Heart right ventricle (tissue), 16 donors: Measurements from ENCODE around the gene RIN3. TPM values are rescaled to one million over a fixed set of nuclear protein-coding genes. Genes with fewer than 3 reads are reported as not detected.
A peak's percentile ranks its signal among the peaks of the same experiment; 100 is the strongest.

ENCODE experiments used
- ATAC-seq, 8 donors: fragments of 200-7000 bp; cut with Tn5 transposase; one replicate each; pipeline ENCODE4 v1.9.1; 2020; ENCODE audit warnings: mild to moderate bottlenecking in 8 of 8, moderate library complexity in 8 of 8, moderate number of reproducible peaks in 1 of 8
- DNase-seq, 2 donors: peaks; one replicate each; pipeline ENCODE4 v3.0.0-alpha.2; 2020
- H3K27ac ChIP-seq, 10 donors: fragments of 200-600 bp; sonication (generic) in 2 of 10; one replicate each; pipeline versions ENCODE4 v1.5.0 to v1.8.0; 2020 to 2022; ENCODE audit warnings: mild to moderate bottlenecking in 3 of 10
- H3K27me3 ChIP-seq, 7 donors: fragments of 200-600 bp; one replicate each; pipeline ENCODE4 v1.8.0; 2021 to 2022; ENCODE audit warnings: mild to moderate bottlenecking in 2 of 7
- H3K36me3 ChIP-seq, 9 donors: fragments of 200-600 bp; sonication (generic) in 1 of 9; one replicate each; pipeline versions ENCODE4 v1.5.0 to v1.8.0; 2020 to 2022; ENCODE audit warnings: mild to moderate bottlenecking in 2 of 9
- H3K4me1 ChIP-seq, 9 donors: fragments of 200-600 bp; sonication (generic) in 1 of 9; one replicate each; pipeline versions ENCODE4 v1.5.0 to v1.8.0; 2020 to 2022; ENCODE audit warnings: mild to moderate bottlenecking in 4 of 9
- H3K4me3 ChIP-seq, 10 donors: fragments of 200-600 bp; sonication (generic) in 2 of 10; one replicate each; pipeline versions ENCODE4 v1.5.0 to v1.8.0; 2020 to 2022; ENCODE audit warnings: mild to moderate bottlenecking in 7 of 10, moderate library complexity in 2 of 10
- H3K9me3 ChIP-seq, 11 donors: fragments of 200-600 bp in 10 of 11; sonication (generic) in 2 of 11; one replicate each; pipeline versions ENCODE4 v1.5.0 to v1.8.0; 2013 to 2022; ENCODE audit warnings: mild to moderate bottlenecking in 2 of 11, control low read depth in 1 of 11, moderate library complexity in 1 of 11
- WGBS, 2 donors: extraction: QIAGEN DNeasy Blood & Tissue Kit; methylation state at CpG; one replicate each; pipeline ENCODE4 v1.1.7; 2013; ENCODE audit warnings: inconsistent platforms in 1 of 2; 5-methylcytosine and 5-hydroxymethylcytosine counted together
- intact Hi-C, 10 donors: fragments of 100-400 bp; cut with DNase I; formaldehyde crosslinking; loops; one replicate each; pipeline versions ENCODE4 v1.11.1 to v1.14.2; 2022
- polyA plus RNA-seq, 2 donors: library from polyadenylated mRNA; stranded (reverse); fragments of 200-250 nt; gene quantifications; one replicate each; pipeline ENCODE4 v1.2.3, GENCODE V29; 2013
- total RNA-seq, 10 donors: library from RNA; stranded (reverse); fragmentation: NEBNext Ultra II Directional in 3 of 10; extraction: Animal tissue kit (Norgen Biotek cat#: 25700) in 3 of 10; gene quantifications; one replicate each; pipeline versions ENCODE4 v1.2.1 to v1.2.4, GENCODE V29; 2021 to 2023
- TF ChIP-seq, protein P1 (sequence below), 9 donors: fragments of 200-600 bp; sonication (generic) in 2 of 9; IDR thresholded peaks; one replicate each; pipeline versions ENCODE4 v1.5.0 to v1.8.0; 2021 to 2022; ENCODE audit warnings: antibody characterized with exemption in 9 of 9, mild to moderate bottlenecking in 5 of 9, moderate library complexity in 1 of 9
- donor health status: Arrhythmogenic right ventricular cardiomyopathy.
- donor health status: ischemic (EF 13 %, LVEDD 7.1; RV severe dilation, severe dysfunction).
- donor health status: healthy with polysubstance abuse.
- donor health status: DM: no; HTN: yes; CAD: no.
- donor health status: DM: no; HTN: no; CAD: no.
- donor health status: ischemic (EF 25% LVEDD 6.9; RV normal size, moderate dysfunction).
- donor health status: ischemic (EF 25% LVEDD 5.7; RV mildly dilated, moderate dysfunction).
- donor health status: healthy.
- donor health status: DM: yes; HTN: yes; CAD: no.
- donor health status: Ischemic cardiomyopathy.
- donor health status: ischemic (EF 35%, LVEDD 5.7; RV mildly dilated, moderate dysfunction).
- donor health status: nonischemic (EF 11% LVEDD 7.7; RV severe dilation, severe dysfunction).
- donor health status: DM: yes; HTN: yes; CAD: no.
- donor health status: PGD.
- donor health status: ischemic (EF 29% LVEDD 5.4; RV normal size, mild dysfunction).
- donor health status: nonischemic (EF 23%, LVEDD 6.1; RV moderate dilation, normal function).

The RIN3 gene
- total and polyA plus RNA-seq, 12 donors, result 7.2 to 24.0 (median 12.2) TPM

DNA sequence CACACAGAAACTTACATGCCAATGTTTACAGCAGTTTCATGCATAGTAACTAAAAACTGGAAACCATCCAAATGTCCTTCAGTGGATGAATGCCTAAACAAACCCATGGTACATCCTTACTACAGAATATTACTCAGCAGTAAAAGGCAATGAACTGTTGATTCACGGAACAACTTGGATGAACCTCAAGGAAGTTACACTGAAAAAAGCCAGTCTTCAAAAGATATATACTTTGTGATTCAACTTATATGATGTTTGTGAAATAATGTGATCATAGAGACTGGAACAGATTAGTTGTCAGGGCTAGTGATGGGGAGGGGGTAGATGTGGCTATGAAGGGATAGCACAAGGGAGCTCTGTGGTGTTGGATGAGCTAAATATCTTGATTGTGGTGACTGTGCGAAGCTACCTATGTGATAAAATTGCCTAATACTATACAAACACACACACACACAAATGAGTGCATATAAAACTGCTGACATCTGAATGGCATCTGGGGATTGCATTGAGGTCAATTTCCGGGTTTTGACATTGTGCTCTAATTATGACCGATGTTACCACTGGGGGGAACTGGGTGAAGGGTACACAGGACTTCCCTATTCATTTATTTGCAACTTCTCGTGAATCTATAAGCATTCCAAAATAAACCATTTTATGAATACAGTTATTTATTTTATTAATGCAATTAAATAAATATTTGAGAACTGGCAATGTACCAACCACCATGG lies 94.3 kb downstream of the RIN3 start:
- DNase-seq, result no peak
- peaks cover 0 to 42% (median 10%) of the 10 kb centered on the region in 9 donors for H3K4me1 ChIP-seq
- H3K9me3 ChIP-seq, result peaks cover 0 to 15% (median 0%) of the 10 kb centered on the region in 11 donors
- TF ChIP-seq, protein P1, sequence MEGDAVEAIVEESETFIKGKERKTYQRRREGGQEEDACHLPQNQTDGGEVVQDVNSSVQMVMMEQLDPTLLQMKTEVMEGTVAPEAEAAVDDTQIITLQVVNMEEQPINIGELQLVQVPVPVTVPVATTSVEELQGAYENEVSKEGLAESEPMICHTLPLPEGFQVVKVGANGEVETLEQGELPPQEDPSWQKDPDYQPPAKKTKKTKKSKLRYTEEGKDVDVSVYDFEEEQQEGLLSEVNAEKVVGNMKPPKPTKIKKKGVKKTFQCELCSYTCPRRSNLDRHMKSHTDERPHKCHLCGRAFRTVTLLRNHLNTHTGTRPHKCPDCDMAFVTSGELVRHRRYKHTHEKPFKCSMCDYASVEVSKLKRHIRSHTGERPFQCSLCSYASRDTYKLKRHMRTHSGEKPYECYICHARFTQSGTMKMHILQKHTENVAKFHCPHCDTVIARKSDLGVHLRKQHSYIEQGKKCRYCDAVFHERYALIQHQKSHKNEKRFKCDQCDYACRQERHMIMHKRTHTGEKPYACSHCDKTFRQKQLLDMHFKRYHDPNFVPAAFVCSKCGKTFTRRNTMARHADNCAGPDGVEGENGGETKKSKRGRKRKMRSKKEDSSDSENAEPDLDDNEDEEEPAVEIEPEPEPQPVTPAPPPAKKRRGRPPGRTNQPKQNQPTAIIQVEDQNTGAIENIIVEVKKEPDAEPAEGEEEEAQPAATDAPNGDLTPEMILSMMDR (IDR thresholded peaks at IDR 0.05), result no peak
- intact Hi-C loops, result loop anchor here in 1 of 10 donors (10.0 kb wide), 1 partner anchor 463 kb away; no protein-coding TSS in a partner anchor
- H3K27ac ChIP-seq, result no peak overlapping the region
- no peak overlapping the region for H3K4me3 ChIP-seq
- no peak for ATAC-seq
- peaks cover 0 to 12% (median 0%) of the 10 kb centered on the region in 9 donors for H3K36me3 ChIP-seq
- no peaks in the 10 kb centered on the region for H3K27me3 ChIP-seq
- WGBS, 2 donors, result 92% methylated on average over 5 of the region's 5 CpGs

DNA sequence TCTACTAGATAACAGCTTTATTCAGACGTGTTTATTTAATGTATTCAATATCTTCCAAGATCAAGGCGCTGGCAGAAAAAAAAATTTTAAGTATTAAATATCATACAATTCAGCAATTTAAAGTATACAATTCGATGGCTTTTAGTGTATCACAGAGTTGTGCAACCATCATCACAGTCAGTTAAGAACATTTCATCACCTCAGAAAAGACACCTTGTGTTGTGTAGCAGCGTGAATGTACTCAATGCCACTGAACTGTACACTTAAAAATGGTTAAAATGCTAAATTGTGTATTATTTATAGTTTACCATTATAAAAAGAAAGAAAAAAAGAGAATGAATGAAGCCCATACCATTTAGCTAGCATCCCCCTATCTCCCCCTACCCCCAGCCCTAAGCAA lies 96.4 kb downstream of the RIN3 start:
- no peak for ATAC-seq
- Histone ChIP-seq H3K36me3 (peaks cover 0 to 12% (median 0%) of the 10 kb centered on the region in 9 donors), H3K27me3 (no peaks in the 10 kb centered on the region), H3K4me3 (no peak overlapping the region), H3K9me3 (peaks cover 0 to 15% (median 0%) of the 10 kb centered on the region in 11 donors), H3K4me1 (peaks cover 0 to 37% (median under 1%) of the 10 kb centered on the region in 9 donors), H3K27ac (no peak overlapping the region)
- WGBS, 2 donors, result 83 to 86% methylated on average over 4 of the region's 4 CpGs
- DNase-seq, result no peak
- intact Hi-C loops, result loop anchor here in 1 of 10 donors (10.0 kb wide), 1 partner anchor 465 kb away; no protein-coding TSS in a partner anchor
- TF ChIP-seq, protein P1 (IDR thresholded peaks at IDR 0.05), result no peak

DNA sequence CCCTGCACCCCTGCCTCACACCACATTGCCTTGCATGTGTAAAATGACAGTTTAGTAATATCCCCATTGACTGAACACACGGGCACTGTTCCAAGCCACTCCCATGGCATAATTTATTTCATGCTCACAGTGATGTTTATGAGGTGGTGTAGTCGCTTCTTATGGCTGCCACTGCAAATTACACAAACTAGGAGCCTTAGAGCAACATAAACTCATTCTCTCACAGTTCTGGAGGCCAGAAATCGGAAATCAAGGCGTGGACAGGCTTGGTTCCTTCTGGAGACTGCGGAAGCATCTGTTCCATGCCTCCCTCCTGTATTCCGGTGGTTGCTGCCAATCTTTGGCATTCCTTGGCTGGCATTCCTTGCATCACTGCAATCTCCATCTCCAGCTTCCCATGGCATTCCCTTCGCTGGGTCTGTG lies 97.3 kb downstream of the RIN3 start:
- peaks cover 0 to 15% (median 0%) of the 10 kb centered on the region in 11 donors for H3K9me3 ChIP-seq
- TF ChIP-seq, protein P1 (IDR thresholded peaks at IDR 0.05), result no peak
- intact Hi-C loops, result no loop called here
- ATAC-seq, result no peak
- 91 to 92% methylated on average over 7 of the region's 7 CpGs for WGBS, 2 donors
- no peaks in the 10 kb centered on the region for H3K27me3 ChIP-seq
- peaks cover 0 to 12% (median 0%) of the 10 kb centered on the region in 9 donors for H3K36me3 ChIP-seq
- H3K4me3 ChIP-seq, result no peak overlapping the region
- no peak for DNase-seq
- H3K4me1 ChIP-seq, result peaks cover 0 to 46% (median 9%) of the 10 kb centered on the region in 9 donors
- no peak overlapping the region for H3K27ac ChIP-seq

DNA sequence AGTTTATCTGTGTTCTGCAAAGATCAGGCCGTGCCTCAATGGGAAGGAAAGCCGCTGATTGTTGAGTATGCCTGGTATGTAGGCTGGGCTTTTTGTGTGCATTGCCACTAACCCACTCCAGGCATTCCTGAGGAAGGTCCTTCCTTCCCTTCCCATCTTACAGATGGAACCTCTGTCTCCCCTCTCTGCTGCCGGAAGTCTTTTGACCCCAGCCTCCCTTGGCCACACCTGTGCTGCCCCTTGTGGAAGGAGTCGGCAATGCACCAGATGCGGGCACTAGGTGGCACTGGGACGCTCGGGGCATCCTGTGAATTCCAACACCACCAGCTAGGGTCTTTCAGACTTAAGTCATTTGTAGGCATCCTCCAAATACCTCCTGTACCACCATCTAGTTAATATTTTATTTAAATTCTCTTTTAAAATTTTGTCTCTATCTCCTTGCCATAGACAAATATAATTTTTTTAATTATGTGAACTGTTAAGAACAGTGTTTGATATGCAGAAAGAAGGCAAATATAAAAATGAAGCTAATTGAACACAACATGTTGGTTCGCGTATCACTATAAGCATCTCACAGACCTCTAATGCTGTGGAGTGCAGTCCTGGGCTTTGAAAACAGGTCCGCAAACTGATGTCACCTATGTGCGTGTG lies 99.6 kb downstream of the RIN3 start:
- H3K4me1 ChIP-seq, result peaks cover 0 to 43% (median 9%) of the 10 kb centered on the region in 9 donors
- H3K36me3 ChIP-seq, result peaks cover 0 to 23% (median 0%) of the 10 kb centered on the region in 9 donors
- TF ChIP-seq, protein P1 (IDR thresholded peaks at IDR 0.05), result peak; percentile 16 to 85 (median 69)
- H3K9me3 ChIP-seq, result peaks cover 0 to under 1% (median 0%) of the 10 kb centered on the region in 11 donors
- no peak overlapping the region for H3K27ac ChIP-seq
- intact Hi-C loops, result no loop called here
- peak in 3 of 8 donors; percentile 22 to 53 (median 41) for ATAC-seq
- DNase-seq, result peak; percentile 30 to 43
- no peak overlapping the region for H3K4me3 ChIP-seq
- 64 to 68% methylated on average over 11 of the region's 11 CpGs for WGBS, 2 donors
- H3K27me3 ChIP-seq, result no peaks in the 10 kb centered on the region
